Stimulated activated CD8-positive, alpha-beta memory T cell treated with anti-CD3 and anti-CD28 coated beads, Interleukin-7, amount 100 ng/mL, for 24 hours (primary cell): Measurements from ENCODE around the gene RPL7A.
"Not testable (repeated sequence)": the region's sequence is repeated elsewhere in the genome, so short reads cannot be mapped to it uniquely, and the experiment has no call there.

Experiments
- DNase-seq: peaks from one replicate; pipeline ENCODE4 v3.0.0-alpha.2; 2020; ENCODE audit warnings: low read depth

RPL7A gene

GRCh38 chr9:133369422-133369821, 21.4 kb downstream of the RPL7A start:
- no peak for DNase-seq

- DNase-seq = no peak
Observed at GRCh38 chr9:133369933-133370332, 21.9 kb downstream of the RPL7A start.

GRCh38 chr9:133370685-133371084, 22.7 kb downstream of the RPL7A start:
- no peak for DNase-seq

- DNase-seq = no peak
Observed at GRCh38 chr9:133371261-133371711, 23.3 kb downstream of the RPL7A start.

GRCh38 chr9:133372144-133372543, 24.1 kb downstream of the RPL7A start:
- DNase-seq = no peak

- DNase-seq = no peak
Observed at GRCh38 chr9:133374612-133375115, 26.6 kb downstream of the RPL7A start.

GRCh38 chr9:133375116-133375723, 27.2 kb downstream of the RPL7A start:
- no peak for DNase-seq

GRCh38 chr9:133375724-133376654, 28.0 kb downstream of the RPL7A start, which contains the start of the genes STKLD1 and SURF4:
Gene STKLD1 (plus strand): TSS chr9:133376366. CDS start chr9:133376474, 108 bp downstream.
Gene SURF4 (minus strand): TSS chr9:133376060. CDS start chr9:133375969, 91 bp downstream.
- DNase-seq = peak; percentile 90

GRCh38 chr9:133377280-133377679, 29.3 kb downstream of the RPL7A start:
- not testable (repeated sequence) for DNase-seq

- DNase-seq = no peak
Observed at GRCh38 chr9:133377721-133378216, 29.8 kb downstream of the RPL7A start.

GRCh38 chr9:133378408-133378962, 30.5 kb downstream of the RPL7A start:
- no peak for DNase-seq

- DNase-seq = no peak
Observed at GRCh38 chr9:133379153-133380086, 31.4 kb downstream of the RPL7A start.

GRCh38 chr9:133380734-133381133, 32.7 kb downstream of the RPL7A start:
- no peak for DNase-seq

- no peak for DNase-seq
Observed at GRCh38 chr9:133382507-133383141, 34.6 kb downstream of the RPL7A start.

GRCh38 chr9:133383438-133383837, 35.4 kb downstream of the RPL7A start:
- no peak for DNase-seq

- DNase-seq = no peak
Observed at GRCh38 chr9:133384736-133385321, 36.8 kb downstream of the RPL7A start.

- DNase-seq = no peak
Observed at GRCh38 chr9:133385452-133385851, 37.4 kb downstream of the RPL7A start.

GRCh38 chr9:133386338-133386737, 38.3 kb downstream of the RPL7A start:
- no peak for DNase-seq

GRCh38 chr9:133387680-133388079, 39.7 kb downstream of the RPL7A start:
- DNase-seq = no peak

GRCh38 chr9:133389025-133389557, 41.1 kb downstream of the RPL7A start:
- DNase-seq = no peak
